AG10803 (cell line): Measurements from ENCODE around the gene ZNF32.
"Not testable (repeated sequence)": the region's sequence is repeated elsewhere in the genome, so short reads cannot be mapped to it uniquely, and the experiment has no call there.

Source experiments
- DNase-seq: peaks from one replicate; pipeline ENCODE4 v3.0.0; 2010; ENCODE audit warnings: low read depth
- H3K4me3 ChIP-seq: 2 replicates; pipeline ENCODE4 v1.5.1; 2011; ENCODE audit warnings: mild to moderate bottlenecking, low read length, control low read depth
- CTCF ChIP-seq: conservative IDR thresholded peaks from 2 replicates; pipeline ENCODE4 v1.5.1; 2011; ENCODE audit warnings: mild to moderate bottlenecking, low read length, control low read depth, inconsistent platforms

ZNF32 gene

GRCh38 chr10:43616697-43617370, 31.8 kb downstream of the ZNF32 start:
- H3K4me3 ChIP-seq, result no peak overlapping the region
- no peak for TF ChIP-seq CTCF
- DNase-seq, result no peak

- no peak overlapping the region for H3K4me3 ChIP-seq
- no peak for TF ChIP-seq CTCF
- DNase-seq, result peak; percentile 51
Observed at GRCh38 chr10:43610636-43611035, 38.0 kb downstream of the ZNF32 start.

- peak overlapping the region; percentile 74 for H3K4me3 ChIP-seq
- DNase-seq, result no peak
- no peak for TF ChIP-seq CTCF
Observed at GRCh38 chr10:43607199-43607573, 41.5 kb downstream of the ZNF32 start.

- H3K4me3 ChIP-seq, result peak within 1 kb of the TSS; percentile 74
- DNase-seq, result peak; percentile 54
- TF ChIP-seq CTCF, result no peak
Observed at GRCh38 chr10:43606323-43607198, 42.1 kb downstream of the ZNF32 start, which contains the start of gene ZNF485. Gene ZNF485 (plus strand): TSS chr10:43606438. CDS start chr10:43607051, 613 bp downstream.

GRCh38 chr10:43605850-43606322, 42.8 kb downstream of the ZNF32 start:
- DNase-seq, result no peak
- peak overlapping the region; percentile 74 for H3K4me3 ChIP-seq
- no peak for TF ChIP-seq CTCF

GRCh38 chr10:43601576-43601975, 47.1 kb downstream of the ZNF32 start:
- DNase-seq, H3K4me3 ChIP-seq: not testable (repeated sequence)

GRCh38 chr10:43599333-43599732, 49.3 kb downstream of the ZNF32 start:
- DNase-seq, result no peak
- no peak for TF ChIP-seq CTCF
- H3K4me3 ChIP-seq, result no peak overlapping the region
